GM10266 (cell line): ENCODE results near the gene POLA1.
A peak's percentile ranks its signal among the peaks of the same experiment; 100 is the strongest.

Experiments
- DNase-seq: peaks from one replicate; pipeline ENCODE4 v3.0.0; 2012; ENCODE audit errors: extremely low spot score
- TF ChIP-seq, protein P1 (sequence below): IDR thresholded peaks from 2 replicates; pipeline ENCODE4 v1.5.1; 2012; ENCODE audit warnings: mild to moderate bottlenecking, low read depth; ENCODE audit not compliant: control insufficient read depth, insufficient read depth; ENCODE audit errors: missing control alignments

Gene POLA1

DNA sequence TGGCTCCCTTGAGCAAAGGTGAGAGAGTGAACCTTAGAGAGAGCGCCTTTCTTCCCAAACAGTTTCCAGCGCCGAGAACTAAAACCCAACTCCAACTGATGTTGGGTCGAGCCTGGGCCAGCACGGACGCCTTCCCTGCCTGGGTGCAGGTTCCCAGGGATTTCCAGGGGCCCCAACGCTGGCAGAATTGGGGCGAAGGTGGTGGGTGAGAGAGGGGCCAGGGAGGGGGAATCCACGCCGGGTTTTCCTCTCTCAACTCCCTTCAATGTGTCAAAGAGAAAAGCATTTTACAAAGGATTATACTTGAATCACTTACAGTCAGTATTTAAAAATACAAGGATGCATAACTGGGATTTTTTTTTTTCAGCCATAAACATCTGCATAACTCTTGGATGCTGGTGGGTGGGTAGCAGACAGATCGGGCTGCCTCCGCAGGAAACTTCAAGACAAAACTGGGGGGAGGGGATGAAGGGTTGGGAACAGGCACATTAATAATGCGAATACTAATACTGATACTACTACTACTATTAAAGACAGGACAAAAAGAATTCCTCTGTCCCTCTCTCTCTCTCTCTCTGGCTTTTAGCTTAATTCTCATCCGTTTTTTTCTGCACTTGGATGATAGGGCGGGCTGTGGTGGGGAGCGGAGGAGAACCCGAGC, 323.4 kb downstream of the POLA1 start:
- DNase-seq, result no peak

DNA sequence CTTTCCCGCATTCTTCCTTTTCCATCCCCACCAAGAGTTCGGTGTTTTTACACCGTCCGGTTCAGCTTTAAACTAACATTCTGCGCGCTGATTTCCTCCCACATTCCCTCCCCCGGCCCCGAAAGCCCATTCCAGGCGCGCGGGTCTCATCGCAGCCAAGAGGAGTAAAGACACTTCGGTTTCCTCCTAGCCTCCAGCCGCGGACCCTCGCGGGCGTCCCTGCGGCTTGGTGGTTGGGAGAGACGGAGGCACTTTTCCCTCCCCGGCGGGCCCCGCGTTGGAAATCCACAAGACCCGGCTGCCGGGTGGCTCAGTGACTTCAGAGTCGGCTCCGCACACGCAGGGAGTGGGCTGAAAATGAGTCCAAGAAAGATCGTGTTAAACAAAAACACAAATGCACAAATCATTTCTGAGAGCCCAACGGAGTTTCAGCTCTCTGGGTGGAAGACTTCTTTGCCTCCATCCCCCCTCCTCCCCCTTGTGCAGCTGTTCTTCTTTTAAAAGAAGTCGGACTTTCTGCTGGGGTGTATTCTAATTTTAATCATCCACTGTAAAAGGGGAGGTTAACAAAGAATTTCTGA, 324.0 kb downstream of the POLA1 start:
- TF ChIP-seq, protein P1, sequence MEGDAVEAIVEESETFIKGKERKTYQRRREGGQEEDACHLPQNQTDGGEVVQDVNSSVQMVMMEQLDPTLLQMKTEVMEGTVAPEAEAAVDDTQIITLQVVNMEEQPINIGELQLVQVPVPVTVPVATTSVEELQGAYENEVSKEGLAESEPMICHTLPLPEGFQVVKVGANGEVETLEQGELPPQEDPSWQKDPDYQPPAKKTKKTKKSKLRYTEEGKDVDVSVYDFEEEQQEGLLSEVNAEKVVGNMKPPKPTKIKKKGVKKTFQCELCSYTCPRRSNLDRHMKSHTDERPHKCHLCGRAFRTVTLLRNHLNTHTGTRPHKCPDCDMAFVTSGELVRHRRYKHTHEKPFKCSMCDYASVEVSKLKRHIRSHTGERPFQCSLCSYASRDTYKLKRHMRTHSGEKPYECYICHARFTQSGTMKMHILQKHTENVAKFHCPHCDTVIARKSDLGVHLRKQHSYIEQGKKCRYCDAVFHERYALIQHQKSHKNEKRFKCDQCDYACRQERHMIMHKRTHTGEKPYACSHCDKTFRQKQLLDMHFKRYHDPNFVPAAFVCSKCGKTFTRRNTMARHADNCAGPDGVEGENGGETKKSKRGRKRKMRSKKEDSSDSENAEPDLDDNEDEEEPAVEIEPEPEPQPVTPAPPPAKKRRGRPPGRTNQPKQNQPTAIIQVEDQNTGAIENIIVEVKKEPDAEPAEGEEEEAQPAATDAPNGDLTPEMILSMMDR, result no peak

More for the DNA sequence above, 323.4 kb downstream of the POLA1 start:
- TF ChIP-seq, protein P1, result no peak

DNA sequence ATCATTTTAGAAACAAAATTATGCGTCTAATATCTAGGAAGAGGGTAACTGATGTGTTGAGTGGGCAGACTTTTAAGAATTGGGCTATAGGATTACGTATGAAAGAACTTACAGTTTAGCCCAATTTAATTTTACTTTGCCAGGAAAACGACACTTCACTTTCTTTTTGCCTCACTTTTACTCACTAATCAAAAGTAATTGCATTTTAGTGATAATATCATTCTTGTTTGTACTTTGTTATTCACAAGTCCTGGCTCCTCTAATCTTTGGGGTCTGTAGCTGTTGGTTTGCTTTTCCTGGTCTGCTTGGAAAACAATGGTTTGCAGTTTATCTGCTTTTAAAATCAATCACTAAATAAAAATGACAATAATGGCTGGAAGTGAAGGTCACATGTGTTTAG, 325.0 kb downstream of the POLA1 start:
- DNase-seq, result no peak
- TF ChIP-seq, protein P1, result no peak

More for the DNA sequence above, 324.0 kb downstream of the POLA1 start:
- DNase-seq, result no peak

DNA sequence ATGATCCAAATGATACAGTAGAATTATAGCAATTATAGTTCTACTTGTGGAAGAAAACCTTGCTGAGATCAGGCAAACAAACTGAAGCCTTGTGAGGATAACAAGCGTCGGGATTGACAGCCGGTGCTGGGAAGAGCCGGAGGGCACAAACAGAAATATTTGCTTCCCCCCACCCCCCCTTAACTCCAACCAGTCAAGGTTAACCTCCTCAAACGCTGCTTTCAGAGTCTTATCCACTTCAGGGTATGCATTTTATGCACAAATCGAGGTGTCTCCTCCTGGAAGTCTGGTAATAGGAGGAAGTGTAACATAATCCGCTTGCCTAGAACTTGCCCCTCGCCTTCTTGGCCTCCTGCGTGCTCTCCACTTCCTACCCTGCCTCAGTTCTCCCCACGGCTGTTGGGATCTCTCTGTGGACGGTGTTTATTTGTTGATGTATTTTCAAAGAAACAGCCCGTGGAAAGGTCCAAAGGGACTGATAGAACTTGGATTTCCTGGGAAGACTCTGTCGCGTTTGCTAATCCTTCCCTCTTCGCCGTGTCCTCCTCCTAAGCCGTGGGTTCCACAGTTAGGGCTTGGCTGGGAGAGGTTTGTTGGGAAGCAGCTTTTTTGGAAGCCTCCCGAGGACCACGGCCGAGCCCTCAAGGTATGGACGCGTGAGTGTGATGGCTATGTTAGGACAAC, 326.1 kb downstream of the POLA1 start:
- TF ChIP-seq, protein P1, result no peak
- no peak for DNase-seq

DNA sequence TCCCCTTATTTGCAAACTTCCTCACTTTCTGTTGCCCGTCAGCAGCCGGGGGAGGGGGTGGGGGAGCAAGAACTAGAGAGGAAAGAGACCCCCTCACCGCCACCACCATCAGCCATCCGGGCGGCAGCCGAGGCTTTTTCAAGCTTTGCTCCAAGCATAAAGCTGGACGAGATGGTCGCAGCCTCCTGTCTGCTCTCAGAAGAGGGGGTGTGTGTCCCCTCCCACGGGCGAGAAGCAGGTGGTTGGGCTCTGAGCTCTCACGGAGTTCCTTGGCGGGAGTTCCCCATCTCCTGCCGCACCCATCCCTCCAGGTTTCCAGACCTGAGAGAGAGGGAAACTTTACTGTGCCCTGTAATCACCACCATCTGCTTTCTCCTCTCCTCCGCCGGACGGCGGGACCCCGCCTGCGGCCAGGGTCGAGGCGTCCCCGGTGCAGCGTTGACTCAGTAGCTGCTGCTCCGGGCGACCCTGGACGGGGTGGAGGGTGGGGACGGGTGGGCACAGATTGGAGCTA, 326.7 kb downstream of the POLA1 start:
- no peak for DNase-seq
- TF ChIP-seq, protein P1, result no peak

DNA sequence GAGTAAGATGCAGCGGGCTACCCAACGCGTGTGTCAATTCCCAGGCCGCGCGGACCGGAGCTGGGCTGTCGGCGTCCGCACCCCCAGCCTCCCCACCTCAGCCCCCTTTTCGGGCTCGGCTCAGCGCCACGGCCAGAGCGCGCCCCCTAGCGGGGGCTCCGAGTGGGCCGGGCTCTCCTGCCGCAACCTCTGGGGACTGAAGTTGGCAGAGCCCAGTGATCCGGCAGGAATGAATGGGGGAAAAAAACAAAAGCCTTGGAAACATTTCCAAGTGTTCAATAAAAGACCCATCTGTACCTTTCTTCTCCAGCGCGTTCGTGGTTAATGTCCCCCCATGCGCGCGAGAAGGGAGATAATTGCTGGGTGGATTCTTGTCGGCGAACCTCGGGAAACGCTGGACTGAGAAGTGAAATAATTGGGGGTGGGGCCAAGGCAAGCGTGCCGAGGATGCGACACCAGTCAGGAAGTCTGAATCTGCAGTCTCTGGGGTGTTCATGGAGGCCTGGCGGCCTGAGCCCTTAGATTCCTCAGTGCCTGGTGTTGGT, 327.3 kb downstream of the POLA1 start:
- peak; percentile 74 for DNase-seq

More for the DNA sequence above, 327.3 kb downstream of the POLA1 start:
- TF ChIP-seq, protein P1, result peak; percentile 68
